Body of pancreas (tissue), 4 donors: ENCODE measurements around the gene NOP14. TPM values are rescaled to one million over a fixed set of nuclear protein-coding genes. Genes with fewer than 3 reads are reported as not detected.

ENCODE experiments used
- ATAC-seq: fragments of 150-250 bp; one replicate; pipeline ENCODE4 v1.9.1; 2016
- DNase-seq, 4 donors: peaks; one replicate each; pipeline ENCODE4 v3.0.0-alpha.2; 2019
- H3K27ac ChIP-seq, 4 donors: fragments of 200-600 bp; sonication (generic); 1 replicate in 3 of 4; 2 replicates in 1 of 4; pipeline versions ENCODE4 v1.5.1 to v1.6.1; 2016 to 2019; ENCODE audit warnings: mild to moderate bottlenecking in 1 of 4, mixed read lengths in 1 of 4, moderate library complexity in 1 of 4
- H3K27me3 ChIP-seq, 2 donors: fragments of 200-600 bp; sonication (generic); one replicate each; pipeline ENCODE4 v1.6.0; 2016; ENCODE audit warnings: mild to moderate bottlenecking in 1 of 2
- H3K36me3 ChIP-seq, 2 donors: fragments of 200-600 bp; sonication (generic); replicated peaks in 1 of 2; 2 replicates each; pipeline ENCODE4 v1.5.1; 2016; ENCODE audit warnings: low read depth in 2 of 2; ENCODE audit not compliant: insufficient read depth in 1 of 2
- H3K4me1 ChIP-seq: fragments of 200-600 bp; sonication (generic); one replicate; pipeline ENCODE4 v1.6.0; 2016
- H3K4me3 ChIP-seq, 2 donors: fragments of 200-600 bp; sonication (generic); 1 replicate in 1 of 2; 2 replicates in 1 of 2; pipeline ENCODE4 v1.5.1; 2016 to 2019
- H3K9me3 ChIP-seq, 3 donors: fragments of 200-600 bp; sonication (generic); 1 replicate in 2 of 3; 2 replicates in 1 of 3; pipeline ENCODE4 v1.5.1; 2016
- CTCF ChIP-seq, 7 experiments: fragments of 450-650 bp in 4 of 7; fragments of 200-600 bp in 3 of 7; sonication (generic) in 3 of 7; IDR thresholded peaks; one replicate each; pipeline ENCODE4 v1.5.1; 2016 to 2019; ENCODE audit warnings: antibody characterized with exemption in 7 of 7
- POLR2A ChIP-seq, 3 donors: fragments of 450-650 bp; IDR thresholded peaks; one replicate each; pipeline ENCODE4 v1.6.1; 2016; ENCODE audit warnings: antibody characterized with exemption in 3 of 3, mild to moderate bottlenecking in 2 of 3
- WGBS, 2 donors: methylation state at CpG; one replicate each; pipeline ENCODE4 v1.1.5; 2017; 5-methylcytosine and 5-hydroxymethylcytosine counted together
- intact Hi-C: fragments of 100-400 bp; cut with DNase I; formaldehyde crosslinking; loops from one replicate; pipeline ENCODE4 v1.15.1; 2023
- total RNA-seq, 2 donors: library from RNA; depleted of rRNA; stranded (reverse); fragments of >200 nt; gene quantifications; one replicate each; pipeline ENCODE4 v1.1.0, GENCODE V29; 2016

The NOP14 gene
- total RNA-seq, 2 donors from 2014 or later, result 20.0 to 20.1 TPM

GRCh38 chr4:2930758-2931511 is 32.3 kb downstream of the NOP14 start:
- ATAC-seq (peak; percentile 59), DNase-seq (peak; percentile 78 to 90 (median 88))
- WGBS, 2 donors, result 54 to 92% methylated on average over 2 to 26 of the region's 34 CpGs
- peak overlapping the region; percentile 77 to 92 (median 78) for H3K27ac ChIP-seq
- H3K27me3 ChIP-seq, result no peaks in the 10 kb centered on the region
- peak in 6 of 7 experiments; percentile 8 to 67 (median 42) for TF ChIP-seq CTCF (IDR thresholded peaks at IDR 0.05)
- peak in 1 of 3 donors; percentile 47 for TF ChIP-seq POLR2A (IDR thresholded peaks at IDR 0.05)
- no peak overlapping the region for H3K4me3 ChIP-seq
- peaks cover 0 to 10% of the 10 kb centered on the region in 2 donors for H3K36me3 ChIP-seq
- intact Hi-C loops, result no loop called here
- no peaks in the 10 kb centered on the region for H3K9me3 ChIP-seq
- peaks cover 45% of the 10 kb centered on the region for H3K4me1 ChIP-seq

- peak overlapping the region; percentile 77 to 92 (median 78) for H3K27ac ChIP-seq
- H3K4me1 ChIP-seq, result peaks cover 38% of the 10 kb centered on the region
- H3K4me3 ChIP-seq, result no peak overlapping the region
- H3K9me3 ChIP-seq, result no peaks in the 10 kb centered on the region
- TF ChIP-seq POLR2A (IDR thresholded peaks at IDR 0.05) (no peak), CTCF (IDR thresholded peaks at IDR 0.05) (no peak)
- peak; percentile 3 for ATAC-seq
- peak in 2 of 4 donors; percentile 26 to 59 for DNase-seq
- H3K27me3 ChIP-seq, result no peaks in the 10 kb centered on the region
- H3K36me3 ChIP-seq, result peaks cover 0 to 10% of the 10 kb centered on the region in 2 donors
- 61 to 68% methylated on average over 11 to 12 of the region's 12 CpGs for WGBS, 2 donors
- intact Hi-C loops, result no loop called here
Measured at GRCh38 chr4:2930135-2930757, 33.0 kb downstream of the NOP14 start.

GRCh38 chr4:2929469-2929868 is 33.7 kb downstream of the NOP14 start:
- H3K36me3 ChIP-seq, result peaks cover 0 to 10% of the 10 kb centered on the region in 2 donors
- DNase-seq, result peak in 2 of 4 donors; percentile 12 to 20
- WGBS, 2 donors, result 93 to 95% methylated on average over 14 to 16 of the region's 16 CpGs

More at GRCh38 chr4:2929469-2929868, 33.7 kb downstream of the NOP14 start:
- H3K9me3 ChIP-seq, result no peaks in the 10 kb centered on the region
- no peaks in the 10 kb centered on the region for H3K27me3 ChIP-seq
- no peak for ATAC-seq
- H3K4me3 ChIP-seq, result no peak overlapping the region
- peaks cover 44% of the 10 kb centered on the region for H3K4me1 ChIP-seq
- no peak for TF ChIP-seq CTCF (IDR thresholded peaks at IDR 0.05)
- TF ChIP-seq POLR2A (IDR thresholded peaks at IDR 0.05), result no peak
- intact Hi-C loops, result no loop called here
- H3K27ac ChIP-seq, result peak overlapping the region in 1 of 4 donors; percentile 92
